ENCODE results near the gene ZNF740. TPM values are rescaled to one million over a fixed set of nuclear protein-coding genes. Genes with fewer than 3 reads are reported as not detected.

Gene ZNF740
- total RNA-seq, 1 experiment from 2014 or later: 41.2 TPM

DNA sequence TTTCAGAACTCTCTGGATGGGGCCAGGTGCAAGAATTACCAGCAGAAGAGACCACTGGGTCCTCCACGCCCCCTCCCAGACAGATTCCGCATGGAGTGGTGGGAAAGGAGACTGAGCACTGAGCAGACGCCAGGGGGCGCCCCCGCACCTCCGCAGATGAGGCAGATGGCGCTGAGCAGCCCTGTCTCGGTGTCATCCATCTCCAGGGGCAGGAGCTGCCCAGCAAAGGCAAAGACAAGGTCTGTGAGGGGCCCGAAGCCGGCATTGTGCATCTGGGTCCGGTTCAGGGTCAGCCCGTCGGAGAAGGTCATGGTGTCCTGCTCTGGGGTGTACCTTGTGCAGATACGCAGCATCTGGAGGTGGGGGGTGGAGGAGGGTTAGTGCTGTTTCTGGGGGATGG lies 32.8 kb downstream of the ZNF740 start:
- no peak overlapping the region for H2BK5ac ChIP-seq (ENCODE audit: insufficient read length, low read length)
- H3K79me1 ChIP-seq (ENCODE audit: insufficient read depth, low read depth, low read length, poor library complexity, severe bottlenecking): no peaks in the 10 kb centered on the region
- Mint-ChIP-seq H3K27ac (peak overlapping the region in 2 of 3 experiments; percentile 66 to 73; a peak in 3 of 7 replicates), H3K36me3 (ENCODE audit: insufficient read depth in 1 of 3, low read depth in 3 of 3) (peaks cover 20 to 59% (median 58%) of the 10 kb centered on the region in 3 experiments; a peak in 6 of 7 replicates), H3K4me1 (peaks cover 57 to 59% of the 10 kb centered on the region in 2 experiments), H3K4me3 (peak overlapping the region; percentile 19 to 22; a peak in 3 of 5 replicates), H3K9me3 (no peaks in the 10 kb centered on the region; a peak in 2 of 5 replicates), H3K27me3 (ENCODE audit: low read depth) (peaks cover 8% of the 10 kb centered on the region)
- H3K4me1 ChIP-seq (ENCODE audit: insufficient read depth, low read length): peaks cover 33% of the 10 kb centered on the region; the same call in 1 of the 2 replicates
- no peak overlapping the region for H3K9ac ChIP-seq (ENCODE audit: extremely low read depth, insufficient read length, low read length)
- H4K91ac ChIP-seq (ENCODE audit: insufficient read length, low read depth, low read length): no peak overlapping the region
- no peak overlapping the region for H4K8ac ChIP-seq (replicated peaks; ENCODE audit: insufficient read length, low read depth, low read length)
- H3K14ac ChIP-seq (ENCODE audit: insufficient read depth, low read length): no peak overlapping the region
- H3K79me2 ChIP-seq (ENCODE audit: insufficient read depth, low read length): no peaks in the 10 kb centered on the region
- no peak overlapping the region for H3K4ac ChIP-seq (ENCODE audit: low read depth, low read length)
- no peak overlapping the region for H3K56ac ChIP-seq (ENCODE audit: insufficient read length, low read depth, low read length)
- no peak overlapping the region for H3K27ac ChIP-seq (ENCODE audit: insufficient read length, low read depth, low read length)
- H4K5ac ChIP-seq (ENCODE audit: insufficient read length, low read depth, low read length): no peak overlapping the region
- TF ChIP-seq, protein P1, sequence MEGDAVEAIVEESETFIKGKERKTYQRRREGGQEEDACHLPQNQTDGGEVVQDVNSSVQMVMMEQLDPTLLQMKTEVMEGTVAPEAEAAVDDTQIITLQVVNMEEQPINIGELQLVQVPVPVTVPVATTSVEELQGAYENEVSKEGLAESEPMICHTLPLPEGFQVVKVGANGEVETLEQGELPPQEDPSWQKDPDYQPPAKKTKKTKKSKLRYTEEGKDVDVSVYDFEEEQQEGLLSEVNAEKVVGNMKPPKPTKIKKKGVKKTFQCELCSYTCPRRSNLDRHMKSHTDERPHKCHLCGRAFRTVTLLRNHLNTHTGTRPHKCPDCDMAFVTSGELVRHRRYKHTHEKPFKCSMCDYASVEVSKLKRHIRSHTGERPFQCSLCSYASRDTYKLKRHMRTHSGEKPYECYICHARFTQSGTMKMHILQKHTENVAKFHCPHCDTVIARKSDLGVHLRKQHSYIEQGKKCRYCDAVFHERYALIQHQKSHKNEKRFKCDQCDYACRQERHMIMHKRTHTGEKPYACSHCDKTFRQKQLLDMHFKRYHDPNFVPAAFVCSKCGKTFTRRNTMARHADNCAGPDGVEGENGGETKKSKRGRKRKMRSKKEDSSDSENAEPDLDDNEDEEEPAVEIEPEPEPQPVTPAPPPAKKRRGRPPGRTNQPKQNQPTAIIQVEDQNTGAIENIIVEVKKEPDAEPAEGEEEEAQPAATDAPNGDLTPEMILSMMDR (conservative IDR thresholded peaks at IDR 0.05): peak; percentile 99
- H3K23me2 ChIP-seq (ENCODE audit: insufficient read length, low read depth, low read length, poor library complexity, severe bottlenecking): no peaks in the 10 kb centered on the region
- H3K4me2 ChIP-seq (ENCODE audit: insufficient read depth, insufficient read length, low read length): no peak overlapping the region
- no peaks in the 10 kb centered on the region for H3K9me3 ChIP-seq (ENCODE audit: control insufficient read depth, low read depth, low read length)
- no peaks in the 10 kb centered on the region for H3K27me3 ChIP-seq (ENCODE audit: insufficient read depth, low read length)
- no peaks in the 10 kb centered on the region for H4K20me1 ChIP-seq (ENCODE audit: control insufficient read depth, insufficient read depth, insufficient read length)
- DNase-seq: peak; percentile 94
- no peak overlapping the region for H3K18ac ChIP-seq (ENCODE audit: insufficient read length, low read depth, low read length)
- H2BK15ac ChIP-seq (ENCODE audit: low read depth, low read length): no peak overlapping the region
- no peak overlapping the region for H3K23ac ChIP-seq (ENCODE audit: insufficient read length, low read depth, low read length)
- no peak overlapping the region for H2BK120ac ChIP-seq (ENCODE audit: low read depth, low read length, poor library complexity, severe bottlenecking)
- H3T11ph ChIP-seq (ENCODE audit: low read length): no peak overlapping the region
- no peak overlapping the region for H2BK12ac ChIP-seq (ENCODE audit: insufficient read length, low read depth, low read length)
- no peak overlapping the region for H2AK5ac ChIP-seq (ENCODE audit: insufficient read length, low read length)
- WGBS (ENCODE audit: extremely low coverage, insufficient read length, low lambda C conversion rate): no CpG with 5 or more reads among the region's 14 CpGs
- no peak overlapping the region for H2AFZ ChIP-seq (ENCODE audit: low read length)
- H2BK20ac ChIP-seq (ENCODE audit: low read depth, low read length, poor library complexity, severe bottlenecking): no peak overlapping the region
